Measurements from ENCODE around the gene HMGCL. TPM values are rescaled to one million over a fixed set of nuclear protein-coding genes. Genes with fewer than 3 reads are reported as not detected.

Gene HMGCL
- total and polyA plus RNA-seq, 2 donors (not counting 1 experiment from before 2014, with no cell fraction given): 41.3 to 74.6 TPM

GRCh38 chr1:23792151-23792945, 32.9 kb downstream of the HMGCL start:
- Histone ChIP-seq H3K4me3 (replicated peaks in 1 of 4; ENCODE audit: control extremely low read depth in 1 of 4, insufficient read depth in 1 of 4, low read depth in 3 of 4, low read length in 4 of 4) (peak overlapping the region; percentile 28 to 96 (median 68)), H3K36me3 (ENCODE audit: control insufficient read depth, insufficient read depth, low read length) (peaks cover 12% of the 10 kb centered on the region), H2AFZ (ENCODE audit: low read length) (no peak overlapping the region), H3K27ac (ENCODE audit: insufficient read depth, low read length) (peak overlapping the region; percentile 13), H3K4me2 (ENCODE audit: extremely low read depth, insufficient read depth, low read length) (peak overlapping the region; percentile 87), H3K9ac (ENCODE audit: insufficient read depth, low read length) (peak overlapping the region; percentile 8), H4K20me1 (ENCODE audit: control insufficient read depth, extremely low read depth, insufficient read depth, low read length) (no peaks in the 10 kb centered on the region), H3K27me3 (ENCODE audit: control insufficient read depth, insufficient read depth, low read length) (no peaks in the 10 kb centered on the region), H3K79me2 (ENCODE audit: control insufficient read depth, insufficient read depth, low read length) (peaks cover 16% of the 10 kb centered on the region), H3K9me3 (ENCODE audit: control insufficient read depth, insufficient read depth, low read depth, low read length) (no peaks in the 10 kb centered on the region), H3K4me1 (ENCODE audit: control insufficient read depth, extremely low read depth, insufficient read depth, low read length) (peaks cover 13% of the 10 kb centered on the region)
- no peak for TF ChIP-seq CTCF (conservative IDR thresholded peaks at IDR 0.05 in 1 of 2, IDR thresholded peaks at IDR 0.05 in 1 of 2; ENCODE audit: low read depth in 1 of 2, low read length in 2 of 2)
- no peak for TF ChIP-seq EZH2 (IDR thresholded peaks at IDR 0.05; ENCODE audit: low read length, missing control alignments)
- no peak for DNase-seq (ENCODE audit: low read depth in 2 of 2)

GRCh38 chr1:23791516-23792047, 33.6 kb downstream of the HMGCL start:
- peak overlapping the region; percentile 55 to 96 (median 84) for H3K4me3 ChIP-seq (replicated peaks in 1 of 4; ENCODE audit: control extremely low read depth in 1 of 4, insufficient read depth in 1 of 4, low read depth in 3 of 4, low read length in 4 of 4)
- H2AFZ ChIP-seq (ENCODE audit: low read length): peak overlapping the region; percentile 1
- no peaks in the 10 kb centered on the region for H4K20me1 ChIP-seq (ENCODE audit: control insufficient read depth, extremely low read depth, insufficient read depth, low read length)
- peak overlapping the region; percentile 59 for H3K9ac ChIP-seq (ENCODE audit: insufficient read depth, low read length)
- H3K36me3 ChIP-seq (ENCODE audit: control insufficient read depth, insufficient read depth, low read length): peaks cover 9% of the 10 kb centered on the region
- peaks cover 13% of the 10 kb centered on the region for H3K4me1 ChIP-seq (ENCODE audit: control insufficient read depth, extremely low read depth, insufficient read depth, low read length)
- H3K4me2 ChIP-seq (ENCODE audit: extremely low read depth, insufficient read depth, low read length): peak overlapping the region; percentile 86
- peak in 1 of 2 donors; percentile 29 for DNase-seq (ENCODE audit: low read depth in 2 of 2)
- peaks cover 16% of the 10 kb centered on the region for H3K79me2 ChIP-seq (ENCODE audit: control insufficient read depth, insufficient read depth, low read length)
- no peaks in the 10 kb centered on the region for H3K27me3 ChIP-seq (ENCODE audit: control insufficient read depth, insufficient read depth, low read length)
- H3K9me3 ChIP-seq (ENCODE audit: control insufficient read depth, insufficient read depth, low read depth, low read length): no peaks in the 10 kb centered on the region
- peak overlapping the region; percentile 72 for H3K27ac ChIP-seq (ENCODE audit: insufficient read depth, low read length)
- TF ChIP-seq EZH2 (IDR thresholded peaks at IDR 0.05; ENCODE audit: low read length, missing control alignments) (no peak), CTCF (conservative IDR thresholded peaks at IDR 0.05 in 1 of 2, IDR thresholded peaks at IDR 0.05 in 1 of 2; ENCODE audit: low read depth in 1 of 2, low read length in 2 of 2) (no peak)

- Histone ChIP-seq H3K27me3 (ENCODE audit: control insufficient read depth, insufficient read depth, low read length) (no peaks in the 10 kb centered on the region), H4K20me1 (ENCODE audit: control insufficient read depth, extremely low read depth, insufficient read depth, low read length) (no peaks in the 10 kb centered on the region), H3K4me1 (ENCODE audit: control insufficient read depth, extremely low read depth, insufficient read depth, low read length) (peaks cover 13% of the 10 kb centered on the region), H2AFZ (ENCODE audit: low read length) (peak within 1 kb of the TSS; percentile 95), H3K9ac (ENCODE audit: insufficient read depth, low read length) (peak within 1 kb of the TSS; percentile 59), H3K4me3 (replicated peaks in 1 of 4; ENCODE audit: control extremely low read depth in 1 of 4, insufficient read depth in 1 of 4, low read depth in 3 of 4, low read length in 4 of 4) (peak within 1 kb of the TSS; percentile 55 to 96 (median 84)), H3K36me3 (ENCODE audit: control insufficient read depth, insufficient read depth, low read length) (peaks cover 7% of the 10 kb centered on the region), H3K4me2 (ENCODE audit: extremely low read depth, insufficient read depth, low read length) (peak within 1 kb of the TSS; percentile 88), H3K9me3 (ENCODE audit: control insufficient read depth, insufficient read depth, low read depth, low read length) (no peaks in the 10 kb centered on the region), H3K79me2 (ENCODE audit: control insufficient read depth, insufficient read depth, low read length) (peaks cover 16% of the 10 kb centered on the region), H3K27ac (ENCODE audit: insufficient read depth, low read length) (peak within 1 kb of the TSS; percentile 72)
- DNase-seq (ENCODE audit: low read depth in 2 of 2): peak; percentile 88 to 89
- TF ChIP-seq EZH2 (IDR thresholded peaks at IDR 0.05; ENCODE audit: low read length, missing control alignments) (no peak), CTCF (conservative IDR thresholded peaks at IDR 0.05 in 1 of 2, IDR thresholded peaks at IDR 0.05 in 1 of 2; ENCODE audit: low read depth in 1 of 2, low read length in 2 of 2) (no peak)
Measured at GRCh38 chr1:23790696-23791515, 34.3 kb downstream of the HMGCL start, which contains the start of gene LYPLA2. Gene LYPLA2 (plus strand): TSS chr1:23791145. CDS start chr1:23792683, 1,538 bp downstream.

Measured in fibroblast of lung (primary cell).